ENCODE data around the gene SH3RF3.

GRCh38 chr2:109207176-109207575, 78.2 kb downstream of the SH3RF3 start:
- TF ChIP-seq GATA2 (IDR thresholded peaks at IDR 0.05; ENCODE audit: low read depth, low read length) (no peak), GATA3 (IDR thresholded peaks at IDR 0.05; ENCODE audit: low read depth, low read length) (no peak)
